ENCODE results near the gene NRTN.

NRTN gene

GRCh38 chr19:5785423-5785822 is 19.4 kb upstream of the NRTN start:
- no peak for TF ChIP-seq ZNF274 (IDR thresholded peaks at IDR 0.05; ENCODE audit: low read depth, low read length)
- H3K4me3 ChIP-seq (ENCODE audit: low read length): no peak overlapping the region

DNA sequence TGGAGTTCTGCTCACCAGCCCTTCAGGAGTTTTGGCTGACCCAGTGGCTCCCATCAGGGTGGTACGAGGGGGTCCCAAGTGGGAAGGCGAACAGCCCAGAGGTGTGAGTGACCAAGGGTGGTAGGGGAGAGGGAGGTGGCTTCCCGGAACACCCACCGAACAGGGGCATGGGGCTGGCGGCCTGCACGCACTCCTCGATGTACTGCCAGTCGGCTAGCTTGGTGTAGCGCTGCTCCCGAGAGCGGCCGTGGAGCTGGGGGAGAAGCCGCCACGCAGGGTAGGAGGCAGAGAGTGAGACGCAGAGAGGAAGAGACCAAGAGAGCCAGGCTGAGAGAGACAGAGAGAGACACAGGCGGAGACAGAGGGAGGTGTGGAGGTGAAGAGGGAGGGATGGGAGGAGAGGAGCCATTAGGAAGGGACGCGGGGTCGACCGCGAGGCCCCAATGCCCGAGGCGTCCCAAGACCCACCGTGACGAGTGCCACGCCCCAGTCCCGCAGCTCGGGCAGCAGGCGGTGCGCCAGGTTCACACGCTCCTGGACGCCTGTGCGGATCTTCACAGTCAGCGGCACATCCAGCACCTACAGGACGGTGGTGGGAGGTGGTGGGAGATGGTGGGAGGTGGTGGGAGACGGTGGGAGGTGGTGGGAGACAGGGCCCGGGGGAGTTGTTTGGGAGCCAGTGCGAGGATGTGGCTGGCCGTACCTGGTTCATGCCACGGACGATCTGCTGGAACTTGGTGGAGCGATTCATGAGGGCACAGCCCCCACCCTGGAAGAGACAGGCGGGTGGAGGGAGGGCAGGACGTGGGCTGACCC is 18.1 kb upstream of the NRTN start:
- no peak for TF ChIP-seq ZNF274 (IDR thresholded peaks at IDR 0.05; ENCODE audit: low read depth, low read length)
- no peak overlapping the region for H3K4me3 ChIP-seq (ENCODE audit: low read length)

GRCh38 chr19:5787409-5788182 is 17.3 kb upstream of the NRTN start:
- no peak for TF ChIP-seq ZNF274 (IDR thresholded peaks at IDR 0.05; ENCODE audit: low read depth, low read length)
- H3K4me3 ChIP-seq (ENCODE audit: low read length): no peak overlapping the region

- no peak overlapping the region for H3K4me3 ChIP-seq (ENCODE audit: low read length)
- no peak for TF ChIP-seq ZNF274 (IDR thresholded peaks at IDR 0.05; ENCODE audit: low read depth, low read length)
These were observed 16.4 kb upstream of the NRTN start for GRCh38 chr19:5788422-5788821.

DNA sequence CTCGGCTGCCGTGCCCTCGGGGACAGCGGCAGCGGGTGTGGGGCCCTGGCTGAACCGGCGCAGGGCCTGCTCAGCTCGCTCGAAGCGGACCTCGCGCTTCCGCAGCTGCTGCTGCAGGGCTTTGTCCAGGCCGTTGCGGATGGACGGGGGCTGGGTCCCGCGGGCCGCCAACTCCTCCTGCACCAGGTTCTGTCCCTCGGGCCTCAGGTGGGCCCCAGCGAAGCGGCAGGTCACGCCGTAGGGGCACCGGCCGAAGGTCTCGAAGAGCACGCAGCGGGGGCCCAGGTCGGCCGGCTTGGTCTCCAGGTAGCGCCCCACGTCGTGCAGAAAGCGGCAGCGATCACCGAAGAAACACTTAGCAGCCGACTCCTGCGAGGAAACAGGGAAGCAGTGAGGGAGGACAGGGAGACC is 15.5 kb upstream of the NRTN start:
- no peak for TF ChIP-seq ZNF274 (IDR thresholded peaks at IDR 0.05; ENCODE audit: low read depth, low read length)
- no peak overlapping the region for H3K4me3 ChIP-seq (ENCODE audit: low read length)

DNA sequence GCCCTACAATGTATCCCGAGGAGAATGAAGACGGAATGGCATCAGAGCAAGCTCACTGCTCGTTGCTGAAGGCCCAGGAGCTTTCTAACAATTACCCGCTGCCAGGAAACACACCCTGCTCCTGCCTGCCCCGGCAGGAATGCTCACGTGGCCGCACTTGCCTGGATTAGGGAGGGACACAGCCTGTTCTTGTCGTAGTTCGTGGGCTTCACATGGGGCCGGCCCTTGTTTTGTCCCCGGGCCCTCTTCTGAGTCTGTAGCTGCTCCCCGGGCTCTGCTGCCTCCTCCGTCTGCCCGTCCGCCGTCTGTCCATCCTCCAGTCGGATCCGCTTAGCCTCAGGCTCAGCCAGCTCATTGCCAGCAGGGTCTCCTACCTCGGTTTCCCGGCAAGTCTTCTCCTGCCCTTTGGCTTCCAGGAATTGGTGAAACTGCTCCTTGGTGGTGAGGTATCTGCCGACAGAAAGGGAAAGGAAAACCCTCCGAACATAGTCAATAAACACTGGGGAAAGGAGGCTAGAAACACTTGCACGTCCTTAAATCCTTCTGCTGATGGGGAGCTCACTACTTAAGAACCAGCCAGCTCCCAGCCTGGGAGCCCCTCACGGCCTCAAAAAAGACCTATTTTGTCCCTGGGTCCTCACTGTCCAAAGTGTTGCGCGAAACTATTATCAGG is 14.8 kb upstream of the NRTN start:
- peak overlapping the region; percentile 74 for H3K4me3 ChIP-seq (ENCODE audit: low read length)
- TF ChIP-seq ZNF274 (IDR thresholded peaks at IDR 0.05; ENCODE audit: low read depth, low read length): no peak

DNA sequence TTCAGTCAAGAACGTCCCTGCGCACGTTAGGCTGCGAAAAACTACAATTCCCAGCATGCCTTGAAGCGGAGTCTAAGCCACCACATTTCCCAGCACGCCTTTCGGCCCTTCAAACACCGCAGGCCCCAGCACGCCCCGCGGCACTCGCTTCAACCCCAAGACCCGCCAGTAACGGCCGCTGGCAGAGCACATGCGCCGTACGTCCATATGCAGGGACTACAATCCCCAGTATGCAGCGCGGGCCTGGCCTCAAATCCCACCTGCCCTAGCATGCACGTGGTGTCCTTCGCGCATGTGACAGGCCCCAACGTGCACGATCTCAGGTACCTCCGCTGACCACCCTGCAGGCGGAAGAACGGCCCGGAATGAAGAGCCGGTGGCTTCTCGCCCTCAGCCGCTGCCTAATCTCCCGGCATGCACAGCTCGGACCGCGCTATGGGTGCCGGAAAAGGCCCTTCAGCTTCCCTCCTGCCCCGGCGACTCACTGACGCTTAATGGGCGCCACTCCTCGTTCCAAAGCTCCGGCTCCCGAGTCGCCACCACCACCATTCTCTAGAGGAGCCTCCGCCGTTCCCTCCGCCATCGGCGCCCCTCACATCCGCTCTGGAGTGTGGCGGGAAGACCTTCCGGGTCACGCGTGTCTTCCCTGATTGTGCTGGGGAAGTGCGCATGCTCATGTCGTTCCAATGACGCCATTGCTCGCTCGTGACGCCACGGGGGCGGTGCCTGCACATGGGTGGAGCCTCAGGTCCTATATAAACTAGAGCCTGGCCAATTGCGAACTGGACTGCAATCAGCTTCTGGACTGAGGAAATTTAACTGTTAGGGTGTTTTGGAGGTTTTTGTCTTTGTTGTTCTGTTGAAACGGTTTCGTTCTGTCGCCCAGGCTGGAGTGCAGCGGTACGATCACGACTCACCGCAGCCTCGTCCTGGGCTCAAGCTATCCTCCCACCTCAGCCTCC is 14.0 kb upstream of the NRTN start, which contains the start of gene DUS3L:
Gene DUS3L (minus strand): TSS at position 605 of the 962 bp plus-strand sequence. CDS start 22 bp downstream, at position 583.
- TF ChIP-seq ZNF274 (IDR thresholded peaks at IDR 0.05; ENCODE audit: low read depth, low read length): no peak

DNA sequence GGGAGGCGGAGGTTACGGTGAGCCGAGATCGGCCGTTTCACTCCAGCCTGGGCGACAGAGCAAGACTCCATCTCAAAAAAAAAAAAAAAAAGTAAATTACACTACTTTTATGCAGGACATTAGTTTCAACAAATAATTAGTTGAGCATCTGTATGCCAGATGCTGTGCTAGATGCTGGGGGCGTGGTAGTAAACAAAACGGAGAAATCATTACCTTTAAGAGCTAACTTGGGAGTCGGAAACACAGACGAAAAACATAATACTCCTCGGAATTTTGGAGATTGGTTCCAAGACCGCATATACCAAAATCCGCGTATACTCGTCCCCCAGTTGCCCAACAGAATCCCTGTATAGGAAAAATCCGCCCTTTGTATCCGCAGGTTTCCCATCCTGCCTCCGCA is 12.6 kb upstream of the NRTN start:
- no peak overlapping the region for H3K4me3 ChIP-seq (ENCODE audit: low read length)
- TF ChIP-seq ZNF274 (IDR thresholded peaks at IDR 0.05; ENCODE audit: low read depth, low read length): no peak

More for the DNA sequence above, 14.0 kb upstream of the NRTN start, which contains the start of gene DUS3L:
- peak within 1 kb of the TSS; percentile 74 for H3K4me3 ChIP-seq (ENCODE audit: low read length)

DNA sequence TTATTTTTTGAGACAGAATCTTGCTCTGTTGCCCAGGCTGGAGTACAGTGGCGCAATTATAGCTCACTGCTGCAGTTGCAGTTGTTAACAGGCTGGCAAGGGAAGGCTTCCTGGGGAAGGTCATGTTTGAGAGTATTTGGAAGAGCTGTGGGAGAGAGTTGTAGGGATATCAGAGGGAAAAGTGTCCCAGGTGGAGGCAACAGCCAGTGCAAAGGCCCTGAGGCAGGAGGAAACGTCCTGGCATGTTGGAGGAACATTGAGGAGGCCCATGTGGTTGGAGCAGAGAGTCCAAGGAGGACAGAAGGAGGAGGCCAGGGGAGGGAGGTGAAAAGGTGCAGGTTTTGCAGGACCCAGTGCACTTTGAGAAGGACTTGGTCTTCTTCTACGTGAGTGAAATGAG is 11.7 kb upstream of the NRTN start:
- no peak overlapping the region for H3K4me3 ChIP-seq (ENCODE audit: low read length)
- TF ChIP-seq ZNF274 (IDR thresholded peaks at IDR 0.05; ENCODE audit: low read depth, low read length): no peak

GRCh38 chr19:5795382-5795919 is 9.4 kb upstream of the NRTN start:
- TF ChIP-seq ZNF274 (IDR thresholded peaks at IDR 0.05; ENCODE audit: low read depth, low read length): no peak
- no peak overlapping the region for H3K4me3 ChIP-seq (ENCODE audit: low read length)

DNA sequence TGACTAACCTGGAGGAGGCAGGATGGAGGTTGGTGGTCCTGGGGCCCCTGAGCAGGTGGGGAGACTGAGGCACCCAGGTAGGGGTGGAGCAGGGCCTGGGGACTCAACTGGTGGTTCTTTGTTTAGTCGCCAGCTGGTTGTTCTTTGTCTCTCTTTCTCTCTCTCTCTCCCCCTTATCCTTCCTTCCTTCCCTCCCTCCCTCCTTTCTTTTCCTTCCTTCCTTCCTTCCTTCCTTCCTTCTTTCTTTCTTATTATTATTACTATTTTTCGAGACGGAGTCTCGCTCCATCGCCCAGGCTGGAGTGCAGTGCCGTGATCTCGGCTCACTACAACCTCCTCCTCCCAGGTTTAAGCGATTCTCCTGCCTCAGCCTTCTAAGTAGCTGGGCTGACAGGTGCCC is 6.6 kb upstream of the NRTN start:
- TF ChIP-seq ZNF274 (IDR thresholded peaks at IDR 0.05; ENCODE audit: low read depth, low read length): no peak
- no peak overlapping the region for H3K4me3 ChIP-seq (ENCODE audit: low read length)

- H3K4me3 ChIP-seq (ENCODE audit: low read length): no peak overlapping the region
- TF ChIP-seq ZNF274 (IDR thresholded peaks at IDR 0.05; ENCODE audit: low read depth, low read length): no peak
These were observed 5.3 kb upstream of the NRTN start for GRCh38 chr19:5799247-5800241.
